ENCODE measurements around the gene HS6ST3.

HS6ST3 gene

DNA sequence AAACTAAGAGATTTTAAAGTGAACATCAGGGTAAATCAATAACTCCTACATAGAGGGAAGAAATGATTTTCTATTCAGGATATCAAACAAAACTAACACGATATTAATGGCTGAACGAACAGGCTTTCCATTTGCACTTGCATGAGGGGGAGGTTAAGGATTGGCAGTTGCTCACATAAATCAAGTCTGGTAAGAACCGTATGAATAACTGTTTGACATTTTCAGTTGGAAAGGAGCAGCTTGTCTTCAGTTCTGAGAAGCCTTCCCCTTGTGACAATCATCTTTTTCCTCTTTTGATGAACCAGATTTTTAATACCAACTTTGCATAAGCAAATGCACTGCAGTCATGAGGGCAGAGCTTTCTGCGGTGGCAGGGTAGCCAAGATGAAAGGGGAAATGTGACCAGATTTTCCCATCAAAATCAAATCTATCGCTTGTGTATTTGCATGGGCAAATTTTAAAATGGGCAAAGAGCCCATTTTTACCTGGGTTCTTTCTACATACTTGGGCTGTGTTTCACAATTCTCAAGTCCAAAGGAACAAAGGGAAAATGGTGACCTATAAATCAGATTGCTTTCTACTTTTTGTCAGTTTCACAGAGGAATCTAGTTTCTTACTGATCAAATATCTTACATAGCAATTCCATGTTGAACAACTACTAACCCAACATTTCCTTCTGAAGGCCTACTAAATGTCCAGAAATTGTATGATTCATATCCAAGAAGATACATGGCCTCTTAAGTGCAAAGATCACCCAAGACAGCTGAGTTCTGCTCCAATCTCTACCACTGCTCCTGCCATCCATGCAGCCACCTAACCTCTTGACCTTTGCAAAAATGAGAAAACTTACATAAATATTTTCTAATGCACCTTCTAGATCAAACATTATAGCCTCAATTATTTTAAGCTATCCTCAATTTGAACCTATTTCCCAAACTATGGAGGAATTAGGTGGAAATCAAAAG is 654.7 kb downstream of the HS6ST3 start:
- Histone ChIP-seq H3K4me3 (ENCODE audit: low read length) (no peak overlapping the region), H3K4me2 (ENCODE audit: low read length) (no peak overlapping the region), H3K4me1 (ENCODE audit: low read length) (no peaks in the 10 kb centered on the region), H4K20me1 (ENCODE audit: insufficient read depth, low read length) (no peaks in the 10 kb centered on the region), H3K36me3 (replicated peaks; ENCODE audit: low read depth, low read length) (no peaks in the 10 kb centered on the region), H3K79me2 (ENCODE audit: low read length) (no peaks in the 10 kb centered on the region), H3K9ac (ENCODE audit: low read length) (no peak overlapping the region), H2AFZ (ENCODE audit: low read depth, low read length) (no peak overlapping the region), H3K27me3 (ENCODE audit: low read depth, low read length) (no peaks in the 10 kb centered on the region), H3K27ac (ENCODE audit: low read length) (no peak overlapping the region), H3K9me3 (ENCODE audit: insufficient read depth, low read length) (no peaks in the 10 kb centered on the region)
- TF ChIP-seq, protein P1, sequence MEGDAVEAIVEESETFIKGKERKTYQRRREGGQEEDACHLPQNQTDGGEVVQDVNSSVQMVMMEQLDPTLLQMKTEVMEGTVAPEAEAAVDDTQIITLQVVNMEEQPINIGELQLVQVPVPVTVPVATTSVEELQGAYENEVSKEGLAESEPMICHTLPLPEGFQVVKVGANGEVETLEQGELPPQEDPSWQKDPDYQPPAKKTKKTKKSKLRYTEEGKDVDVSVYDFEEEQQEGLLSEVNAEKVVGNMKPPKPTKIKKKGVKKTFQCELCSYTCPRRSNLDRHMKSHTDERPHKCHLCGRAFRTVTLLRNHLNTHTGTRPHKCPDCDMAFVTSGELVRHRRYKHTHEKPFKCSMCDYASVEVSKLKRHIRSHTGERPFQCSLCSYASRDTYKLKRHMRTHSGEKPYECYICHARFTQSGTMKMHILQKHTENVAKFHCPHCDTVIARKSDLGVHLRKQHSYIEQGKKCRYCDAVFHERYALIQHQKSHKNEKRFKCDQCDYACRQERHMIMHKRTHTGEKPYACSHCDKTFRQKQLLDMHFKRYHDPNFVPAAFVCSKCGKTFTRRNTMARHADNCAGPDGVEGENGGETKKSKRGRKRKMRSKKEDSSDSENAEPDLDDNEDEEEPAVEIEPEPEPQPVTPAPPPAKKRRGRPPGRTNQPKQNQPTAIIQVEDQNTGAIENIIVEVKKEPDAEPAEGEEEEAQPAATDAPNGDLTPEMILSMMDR (IDR thresholded peaks at IDR 0.05; ENCODE audit: low read depth, low read length), result no peak
- no peak for TF ChIP-seq EZH2phosphoT487 (IDR thresholded peaks at IDR 0.05; ENCODE audit: low read depth)

DNA sequence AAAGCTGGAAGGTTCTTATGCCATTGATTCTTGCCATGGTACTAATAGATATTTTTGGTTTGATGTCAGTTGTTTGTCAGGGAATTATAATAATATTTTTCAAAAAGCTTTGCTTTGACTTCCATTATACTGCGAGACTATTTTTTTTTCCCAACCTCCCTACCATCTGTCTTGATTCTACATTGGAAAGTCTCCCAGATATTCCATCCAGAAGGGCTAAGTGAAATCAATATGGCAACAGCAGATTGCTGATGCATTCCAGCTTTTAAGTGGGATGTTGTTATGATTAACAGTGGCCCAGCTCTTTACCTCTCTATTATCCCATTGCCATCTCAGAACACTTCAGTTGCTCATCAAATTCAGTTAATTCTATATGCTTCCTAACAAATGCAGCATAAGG is 657.0 kb downstream of the HS6ST3 start:
- no peaks in the 10 kb centered on the region for H3K79me2 ChIP-seq (ENCODE audit: low read length)
- H3K9me3 ChIP-seq (ENCODE audit: insufficient read depth, low read length), result no peaks in the 10 kb centered on the region
- no peaks in the 10 kb centered on the region for H3K36me3 ChIP-seq (replicated peaks; ENCODE audit: low read depth, low read length)
- H3K4me3 ChIP-seq (ENCODE audit: low read length), result no peak overlapping the region
- no peak overlapping the region for H3K9ac ChIP-seq (ENCODE audit: low read length)
- H3K4me2 ChIP-seq (ENCODE audit: low read length), result no peak overlapping the region
- no peaks in the 10 kb centered on the region for H3K27me3 ChIP-seq (ENCODE audit: low read depth, low read length)
- no peaks in the 10 kb centered on the region for H3K4me1 ChIP-seq (ENCODE audit: low read length)
- H3K27ac ChIP-seq (ENCODE audit: low read length), result no peak overlapping the region
- H4K20me1 ChIP-seq (ENCODE audit: insufficient read depth, low read length), result no peaks in the 10 kb centered on the region
- TF ChIP-seq, protein P1 (IDR thresholded peaks at IDR 0.05; ENCODE audit: low read depth, low read length), result no peak
- no peak for TF ChIP-seq EZH2phosphoT487 (IDR thresholded peaks at IDR 0.05; ENCODE audit: low read depth)
- no peak overlapping the region for H2AFZ ChIP-seq (ENCODE audit: low read depth, low read length)

DNA sequence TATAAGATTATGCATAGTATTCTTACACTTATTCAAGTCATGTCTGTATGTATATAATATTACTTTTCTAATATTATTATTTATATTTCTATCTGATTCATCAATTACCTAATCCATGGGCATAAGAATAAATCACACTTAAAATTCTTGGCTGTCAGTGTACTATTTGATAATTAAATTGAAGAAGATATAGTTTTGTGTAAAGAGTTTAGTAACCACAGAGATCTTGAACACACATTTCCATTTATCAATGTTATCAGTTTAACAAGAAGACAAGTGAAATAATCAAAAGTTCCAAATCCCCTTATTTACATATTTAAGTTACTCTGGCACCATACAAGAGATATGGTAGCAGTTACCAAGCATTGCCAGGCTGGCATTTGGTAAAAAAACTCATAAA is 659.9 kb downstream of the HS6ST3 start:
- no peaks in the 10 kb centered on the region for H3K79me2 ChIP-seq (ENCODE audit: low read length)
- no peaks in the 10 kb centered on the region for H3K27me3 ChIP-seq (ENCODE audit: low read depth, low read length)
- H3K4me3 ChIP-seq (ENCODE audit: low read length), result no peak overlapping the region
- H3K9ac ChIP-seq (ENCODE audit: low read length), result no peak overlapping the region
- H4K20me1 ChIP-seq (ENCODE audit: insufficient read depth, low read length), result no peaks in the 10 kb centered on the region
- no peaks in the 10 kb centered on the region for H3K36me3 ChIP-seq (replicated peaks; ENCODE audit: low read depth, low read length)
- H3K4me1 ChIP-seq (ENCODE audit: low read length), result no peaks in the 10 kb centered on the region
- no peak for TF ChIP-seq EZH2phosphoT487 (IDR thresholded peaks at IDR 0.05; ENCODE audit: low read depth)
- TF ChIP-seq, protein P1 (IDR thresholded peaks at IDR 0.05; ENCODE audit: low read depth, low read length), result no peak
- no peak overlapping the region for H3K4me2 ChIP-seq (ENCODE audit: low read length)
- H3K27ac ChIP-seq (ENCODE audit: low read length), result no peak overlapping the region
- H3K9me3 ChIP-seq (ENCODE audit: insufficient read depth, low read length), result no peaks in the 10 kb centered on the region
- H2AFZ ChIP-seq (ENCODE audit: low read depth, low read length), result no peak overlapping the region

DNA sequence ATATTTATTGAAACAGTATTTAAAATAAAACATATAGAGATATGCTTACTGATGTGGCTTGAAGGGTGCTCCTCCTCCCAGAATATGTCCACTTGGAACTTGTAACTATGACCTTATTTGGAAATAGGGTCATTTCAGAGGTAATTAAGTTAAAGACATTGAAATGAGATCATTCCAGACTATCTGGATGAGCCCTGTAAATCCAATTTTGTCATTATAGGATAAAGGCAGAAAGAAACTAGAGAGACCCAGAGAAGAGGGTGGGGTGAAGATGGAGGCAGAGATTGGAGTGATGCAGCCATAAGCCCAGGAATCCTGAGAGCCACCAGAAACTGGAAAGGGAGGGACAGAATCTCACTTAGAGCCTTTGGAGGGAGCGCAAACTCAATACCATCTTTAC is 661.2 kb downstream of the HS6ST3 start:
- no peaks in the 10 kb centered on the region for H4K20me1 ChIP-seq (ENCODE audit: insufficient read depth, low read length)
- H3K4me2 ChIP-seq (ENCODE audit: low read length), result no peak overlapping the region
- H2AFZ ChIP-seq (ENCODE audit: low read depth, low read length), result no peak overlapping the region
- H3K9ac ChIP-seq (ENCODE audit: low read length), result no peak overlapping the region
- H3K27me3 ChIP-seq (ENCODE audit: low read depth, low read length), result no peaks in the 10 kb centered on the region
- H3K4me3 ChIP-seq (ENCODE audit: low read length), result no peak overlapping the region
- H3K79me2 ChIP-seq (ENCODE audit: low read length), result no peaks in the 10 kb centered on the region
- no peaks in the 10 kb centered on the region for H3K9me3 ChIP-seq (ENCODE audit: insufficient read depth, low read length)
- TF ChIP-seq EZH2phosphoT487 (IDR thresholded peaks at IDR 0.05; ENCODE audit: low read depth), result no peak
- TF ChIP-seq, protein P1 (IDR thresholded peaks at IDR 0.05; ENCODE audit: low read depth, low read length), result no peak
- no peak overlapping the region for H3K27ac ChIP-seq (ENCODE audit: low read length)
- no peaks in the 10 kb centered on the region for H3K36me3 ChIP-seq (replicated peaks; ENCODE audit: low read depth, low read length)
- no peaks in the 10 kb centered on the region for H3K4me1 ChIP-seq (ENCODE audit: low read length)

Measured in OCI-LY3 (cell line).